HepG2 (cell line): ENCODE measurements around the gene FIGLA. TPM values are rescaled to one million over a fixed set of nuclear protein-coding genes. Genes with fewer than 3 reads are reported as not detected.

Experiments
- ATAC-seq: fragments of 200-7000 bp; cut with Tn5 transposase; 3 replicates; pipeline ENCODE4 v1.9.1; 2020; ENCODE audit warnings: mild to moderate bottlenecking, moderate library complexity
- BruUV-seq: library from RNA; stranded (reverse); fragments of 400-500 nt; replicated peaks from 2 replicates; lab custom pipeline; 2021; lab: Mats Ljungman, UMichigan
- CTCF ChIA-PET: fragments of 300-600 bp; formaldehyde crosslinking; extraction: SDS; loops from one replicate; lab custom pipeline; 2021; ENCODE audit warnings: low total read pairs, inconsistent platforms, low intra/inter-chr PET ratio; lab: Yijun Ruan, JAX
- POLR2A ChIA-PET: fragments of 350-600 bp; sonication (Branson Sonifier 250); formaldehyde crosslinking; loops from one replicate; lab custom pipeline; 2020; ENCODE audit warnings: antibody characterized with exemption, inconsistent platforms; lab: Yijun Ruan, JAX
- DNase-seq: peaks from one replicate; pipeline ENCODE4 v3.0.0-alpha.2; 2015; ENCODE audit warnings: low spot score
- FAIRE-seq: peaks from 3 replicates; lab custom pipeline; 2011; peaks lifted over from hg19 to GRCh38; lab: Jason Lieb, UNC
- H2AFZ ChIP-seq: one replicate; pipeline ENCODE4 v1.6.1; 2011; ENCODE audit warnings: low read length, inconsistent platforms
- H3K27ac ChIP-seq: fragments of 300-600 bp; 3 replicates; pipeline ENCODE4 v1.8.0; 2011; ENCODE audit warnings: mixed run types, mild to moderate bottlenecking, mixed read lengths, low read length, inconsistent platforms; ENCODE audit not compliant: insufficient read depth; ENCODE audit errors: extremely low read length
- H3K27me3 ChIP-seq, 2 experiments: fragments of 200-600 bp in 1 of 2; 2 replicates in 1 of 2; 3 replicates in 1 of 2; pipeline versions ENCODE4 v1.6.0 to v1.8.0; 2011; ENCODE audit warnings: low read length in 2 of 2, mild to moderate bottlenecking in 2 of 2, moderate library complexity in 2 of 2, inconsistent platforms in 1 of 2; ENCODE audit not compliant: insufficient read depth in 2 of 2, control insufficient read depth in 1 of 2
- H3K36me3 ChIP-seq, 2 experiments: fragments of 200-600 bp in 1 of 2; replicated peaks in 1 of 2; 2 replicates in 1 of 2; 3 replicates in 1 of 2; pipeline versions ENCODE4 v1.5.1 to v1.8.0; 2011; ENCODE audit warnings: low read length in 2 of 2, inconsistent platforms in 1 of 2; ENCODE audit not compliant: insufficient read depth in 2 of 2, control insufficient read depth in 1 of 2
- H3K4me1 ChIP-seq: 2 replicates; pipeline ENCODE4 v1.5.1; 2012; ENCODE audit warnings: low read length, inconsistent platforms; ENCODE audit not compliant: insufficient read depth
- H3K4me2 ChIP-seq: 2 replicates; pipeline ENCODE4 v1.6.0; 2011; ENCODE audit warnings: low read depth, low read length, inconsistent platforms
- H3K4me3 ChIP-seq, 3 experiments: fragments of 200-600 bp in 1 of 3; sonication (generic), shearing (Covaris generic) in 1 of 3; replicated peaks in 1 of 3; 2 replicates each; pipeline ENCODE4 v1.5.1; 2011 to 2016; ENCODE audit warnings: low read length in 3 of 3, inconsistent platforms in 2 of 3, low read depth in 2 of 3, mild to moderate bottlenecking in 2 of 3, control low read depth in 1 of 3, mixed read lengths in 1 of 3; ENCODE audit not compliant: insufficient read depth in 1 of 3
- H3K79me2 ChIP-seq: one replicate; pipeline ENCODE4 v1.6.1; 2011; ENCODE audit warnings: low read length, inconsistent platforms; ENCODE audit not compliant: insufficient read depth
- H3K9ac ChIP-seq: 2 replicates; pipeline ENCODE4 v1.6.0; 2011; ENCODE audit warnings: mild to moderate bottlenecking, low read depth, low read length, inconsistent platforms; ENCODE audit not compliant: insufficient read depth
- H3K9me3 ChIP-seq: 2 replicates; pipeline ENCODE4 v1.5.1; 2012; ENCODE audit warnings: mild to moderate bottlenecking, low read length
- H4K20me1 ChIP-seq: 2 replicates; pipeline ENCODE4 v1.6.0; 2011; ENCODE audit warnings: inconsistent platforms, mild to moderate bottlenecking, low read length, moderate library complexity; ENCODE audit not compliant: insufficient read depth
- JUND ChIP-seq: sonication (generic); formaldehyde crosslinking; IDR thresholded peaks from 2 replicates; pipeline ENCODE4 v1.8.0; 2022; ENCODE audit warnings: mild to moderate bottlenecking, missing genetic modification reagents
- NFKB2 ChIP-seq: sonication (generic); formaldehyde crosslinking; IDR thresholded peaks from 2 replicates; pipeline ENCODE4 v1.4.0; 2020; ENCODE audit warnings: missing genetic modification reagents, borderline replicate concordance
- SMAD3 ChIP-seq: sonication (generic); formaldehyde crosslinking; IDR thresholded peaks from 2 replicates; pipeline ENCODE4 v1.4.0; 2020; ENCODE audit warnings: missing genetic modification reagents
- SPEN ChIP-seq: sonication (generic); formaldehyde crosslinking; IDR thresholded peaks from 2 replicates; pipeline ENCODE4 v1.5.1; 2020; ENCODE audit warnings: low read depth, mild to moderate bottlenecking, missing genetic modification reagents
- SYNCRIP ChIP-seq: fragments of 200-400 bp; formaldehyde crosslinking; IDR thresholded peaks from 2 replicates; pipeline ENCODE4 v1.6.1; 2018; ENCODE audit warnings: mild to moderate bottlenecking, low read depth, low read length; ENCODE audit not compliant: insufficient read depth
- ZFP91 ChIP-seq: sonication (generic); formaldehyde crosslinking; IDR thresholded peaks from 2 replicates; pipeline ENCODE4 v1.9.0; 2022; ENCODE audit warnings: missing genetic modification reagents, mild to moderate bottlenecking, borderline replicate concordance
- ZNF337 ChIP-seq: sonication (generic); formaldehyde crosslinking; IDR thresholded peaks from 2 replicates; pipeline ENCODE4 v1.5.1; 2020; ENCODE audit warnings: missing genetic modification reagents, low read depth, mild to moderate bottlenecking, borderline replicate concordance
- ZNF556 ChIP-seq: sonication (generic); formaldehyde crosslinking; IDR thresholded peaks from 2 replicates; pipeline ENCODE4 v1.4.0; 2020; ENCODE audit warnings: mild to moderate bottlenecking, missing genetic modification reagents, borderline replicate concordance
- ZNF557 ChIP-seq: sonication (generic); formaldehyde crosslinking; IDR thresholded peaks from 2 replicates; pipeline ENCODE4 v1.4.0; 2020; ENCODE audit warnings: missing genetic modification reagents
- ZNF792 ChIP-seq: IDR thresholded peaks from 2 replicates; pipeline ENCODE4 v1.6.1; 2016
- ZSCAN29 ChIP-seq: sonication (generic); formaldehyde crosslinking; conservative IDR thresholded peaks from 2 replicates; pipeline ENCODE4 v1.4.0; 2020; ENCODE audit warnings: mild to moderate bottlenecking, missing genetic modification reagents
- WGBS: methylation state at CpG from one replicate; pipeline ENCODE4 v1.1.6; 2017; ENCODE audit warnings: low lambda C conversion rate; 5-methylcytosine and 5-hydroxymethylcytosine counted together
- in situ Hi-C: cut with HindIII; loops from 2 replicates; pipeline ENCODE4 v1.10.0; 2017; ENCODE audit warnings: low pct_unique_long_range_greater_than_20kb; ENCODE audit not compliant: extremely low pct_ligation_motif_present
- intact Hi-C: fragments of 100-400 bp; cut with micrococcal nuclease; formaldehyde crosslinking; loops from one replicate; pipeline ENCODE4 v1.10.0; 2022; ENCODE audit not compliant: unreplicated experiment
- polyA plus RNA-seq, 8 experiments: library from polyadenylated mRNA; depleted of rRNA in 3 of 8; stranded (reverse) in 7 of 8; unstranded in 1 of 8; fragments of >200 nt; fragmentation: Illumina TruSeq in 4 of 8; extraction: Trizol in 4 of 8; gene quantifications; 2 replicates each; pipeline versions ENCODE4 v1.2.1 to v1.2.3, GENCODE V29; 2011 to 2016; ENCODE audit warnings: low read depth in 4 of 8, missing spikeins in 1 of 8, mixed read lengths in 1 of 8; ENCODE audit not compliant: insufficient read depth in 1 of 8
- total RNA-seq, 5 experiments: library from RNA; depleted of rRNA; stranded (reverse); fragments of >200 nt; fragmentation: Illumina TruSeq; extraction: Trizol; gene quantifications; 2 replicates each; pipeline ENCODE4 v1.2.3, GENCODE V29; 2016; ENCODE audit warnings: low read depth in 1 of 5
- TF ChIP-seq, protein P1 (sequence below): sonication (generic); formaldehyde crosslinking; IDR thresholded peaks from 2 replicates; pipeline ENCODE4 v1.8.0; 2022; ENCODE audit warnings: missing genetic modification reagents, mild to moderate bottlenecking, inconsistent platforms, borderline replicate concordance

Gene FIGLA
- total and polyA plus RNA-seq, 2 of the 13 experiments (the other 11 are each of a cell fraction or from before 2014, with no cell fraction given): not detected

GRCh38 chr2:70733646-70734180 lies 56.7 kb downstream of the FIGLA start:
- DNase-seq: no peak
- ATAC-seq: no peak
- Histone ChIP-seq H3K27ac (no peak overlapping the region), H3K4me1 (no peaks in the 10 kb centered on the region), H3K4me2 (no peak overlapping the region), H3K27me3 (peaks cover 0 to 38% of the 10 kb centered on the region in 2 experiments; a peak in 3 of 5 replicates), H3K79me2 (no peaks in the 10 kb centered on the region), H3K4me3 (no peak overlapping the region), H4K20me1 (no peaks in the 10 kb centered on the region), H3K36me3 (no peaks in the 10 kb centered on the region), H3K9me3 (no peaks in the 10 kb centered on the region), H2AFZ (no peak overlapping the region), H3K9ac (no peak overlapping the region)
- in situ Hi-C loops (no loop called here), intact Hi-C loops (no loop called here)
- ChIA-PET CTCF (no interaction called here), POLR2A (no interaction called here)
- FAIRE-seq: no peak
- no TSS peak for BruUV-seq
- WGBS: 5% methylated on average over 7 of the region's 7 CpGs
- TF ChIP-seq ZNF337 (CRISPR knock-in tag): no peak
- TF ChIP-seq SPEN: no peak
- TF ChIP-seq, all 625 proteins: peak for 0

DNA sequence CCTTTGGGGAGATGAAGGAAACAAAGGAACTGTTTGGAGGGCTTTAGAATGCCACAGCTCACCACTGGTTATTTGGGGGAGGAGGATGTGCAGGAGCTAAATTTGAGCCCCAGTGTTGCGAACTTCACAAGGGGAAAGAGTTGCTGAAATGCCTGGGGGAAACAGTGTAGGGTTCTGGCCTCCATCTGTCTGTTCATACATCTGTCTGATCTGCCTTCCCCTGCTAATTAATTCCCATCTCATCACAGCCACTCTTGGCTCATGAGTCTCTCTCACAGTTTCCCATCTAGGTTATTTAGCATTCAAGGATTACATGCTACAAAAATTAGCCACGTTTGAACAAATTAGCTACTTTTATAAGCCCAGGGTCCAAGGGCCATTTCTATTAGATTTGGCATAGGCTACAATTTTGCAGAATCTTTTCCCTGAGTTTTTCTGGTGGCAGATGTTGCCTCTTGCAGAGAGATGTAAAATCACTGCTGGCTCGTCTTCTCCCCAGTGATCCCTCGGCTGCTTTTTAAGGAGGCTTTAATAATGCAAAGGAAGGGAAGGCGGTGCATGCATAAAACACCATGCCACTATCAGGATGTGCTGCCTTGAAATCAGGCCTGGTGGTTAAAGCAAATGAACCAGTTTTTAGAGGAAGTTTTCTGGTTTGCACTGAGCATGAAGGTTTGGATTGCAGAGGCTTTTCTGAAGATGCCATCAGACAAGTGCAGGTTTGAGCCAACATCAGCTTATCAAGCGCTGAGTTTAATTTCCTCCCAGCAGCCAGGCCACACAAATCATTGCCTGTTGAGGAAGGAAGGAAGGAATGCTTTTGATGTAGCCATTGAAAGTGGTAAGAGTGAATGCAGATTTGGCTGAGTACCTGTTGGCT lies 57.4 kb downstream of the FIGLA start:
- Histone ChIP-seq H3K36me3 (no peaks in the 10 kb centered on the region), H3K9me3 (no peaks in the 10 kb centered on the region), H3K27me3 (peaks cover 0 to 45% of the 10 kb centered on the region in 2 experiments; a peak in 3 of 5 replicates), H2AFZ (no peak overlapping the region), H3K79me2 (no peaks in the 10 kb centered on the region), H3K4me2 (no peak overlapping the region), H3K4me1 (no peaks in the 10 kb centered on the region), H3K4me3 (no peak overlapping the region), H3K9ac (no peak overlapping the region), H3K27ac (no peak overlapping the region), H4K20me1 (no peaks in the 10 kb centered on the region)
- in situ Hi-C loops (no loop called here), intact Hi-C loops (no loop called here)
- BruUV-seq: no TSS peak
- DNase-seq: no peak
- 22% methylated on average over 6 of the region's 6 CpGs for WGBS
- ChIA-PET CTCF (no interaction called here), POLR2A (no interaction called here)
- no peak for ATAC-seq
- no peak for FAIRE-seq
- TF ChIP-seq, protein P1, sequence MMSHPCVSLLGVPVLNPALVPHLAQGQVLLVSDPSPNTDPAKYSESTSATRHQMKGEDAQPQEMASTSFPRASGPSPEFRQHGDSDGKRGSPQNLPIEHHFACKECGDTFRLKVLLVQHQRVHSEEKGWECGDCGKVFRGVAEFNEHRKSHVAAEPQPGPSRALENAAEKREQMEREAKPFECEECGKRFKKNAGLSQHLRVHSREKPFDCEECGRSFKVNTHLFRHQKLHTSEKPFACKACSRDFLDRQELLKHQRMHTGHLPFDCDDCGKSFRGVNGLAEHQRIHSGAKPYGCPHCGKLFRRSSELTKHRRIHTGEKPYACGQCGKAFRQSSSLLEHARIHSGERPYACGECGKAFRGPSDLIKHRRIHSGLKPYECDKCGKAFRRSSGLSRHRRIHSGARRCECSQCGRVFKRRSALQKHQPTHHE (CRISPR knock-in tag): no peak
- TF ChIP-seq ZNF792: no peak
- TF ChIP-seq JUND: no peak
- no peak for TF ChIP-seq ZSCAN29 (CRISPR knock-in tag)
- TF ChIP-seq SMAD3 (CRISPR knock-in tag): no peak
- TF ChIP-seq NFKB2 (CRISPR knock-in tag): no peak
- no peak for TF ChIP-seq ZNF556
- no peak for TF ChIP-seq ZNF557 (CRISPR knock-in tag)
- TF ChIP-seq ZFP91 (CRISPR knock-in tag): no peak
- no peak for TF ChIP-seq SYNCRIP
